Caco-2 (cell line): Measurements from ENCODE around the gene AP2B1. TPM values are rescaled to one million over a fixed set of nuclear protein-coding genes. Genes with fewer than 3 reads are reported as not detected.

ENCODE experiments used
- BruUV-seq: library from RNA; stranded (reverse); fragments of 400-500 nt; replicated peaks from 2 replicates; lab custom pipeline; 2021; lab: Mats Ljungman, UMichigan
- CTCF ChIA-PET: fragments of 300-600 bp; sonication (Branson Sonifier 250); formaldehyde crosslinking; loops from one replicate; lab custom pipeline; 2022; ENCODE audit warnings: antibody characterized with exemption; lab: Charles Lee
- POLR2A ChIA-PET: fragments of 300-600 bp; sonication (Branson Sonifier 250); formaldehyde crosslinking; loops from one replicate; lab custom pipeline; 2022; ENCODE audit warnings: antibody characterized with exemption; lab: Charles Lee
- DNase-seq, 2 experiments: peaks; one replicate each; pipeline versions ENCODE4 v3.0.0 to v3.0.0-alpha.2; 2020 to 2022
- H3K27me3 ChIP-seq: replicated peaks from 2 replicates; pipeline ENCODE4 v1.6.0; 2011; ENCODE audit warnings: low read length; ENCODE audit not compliant: control insufficient read depth, insufficient read depth
- H3K36me3 ChIP-seq: 2 replicates; pipeline ENCODE4 v1.5.1; 2011; ENCODE audit warnings: low read length; ENCODE audit not compliant: control insufficient read depth, insufficient read depth
- H3K4me1 ChIP-seq: fragments of 250-450 bp; sonication (Bioruptor Pico); 2 replicates; pipeline ENCODE4 v1.5.1; 2020; ENCODE audit warnings: mild to moderate bottlenecking
- H3K4me3 ChIP-seq: 2 replicates; pipeline ENCODE4 v1.5.1; 2011; ENCODE audit warnings: low read depth, mild to moderate bottlenecking, control low read depth, low read length
- H3K9me3 ChIP-seq: fragments of 250-450 bp; sonication (Bioruptor Pico); 2 replicates; pipeline ENCODE4 v1.5.1; 2020; ENCODE audit warnings: mild to moderate bottlenecking, moderate library complexity
- H3K27ac Mint-ChIP-seq: one replicate; pipeline ENCODE4 v1.8.0; 2022; ENCODE audit warnings: mixed read lengths; ENCODE audit not compliant: unreplicated experiment
- H3K27me3 Mint-ChIP-seq: one replicate; pipeline ENCODE4 v1.8.0; 2022; ENCODE audit warnings: mixed read lengths; ENCODE audit not compliant: insufficient read depth, unreplicated experiment
- H3K36me3 Mint-ChIP-seq: one replicate; pipeline ENCODE4 v1.8.0; 2022; ENCODE audit warnings: mild to moderate bottlenecking, mixed read lengths; ENCODE audit not compliant: insufficient read depth, unreplicated experiment
- H3K4me1 Mint-ChIP-seq: one replicate; pipeline ENCODE4 v1.8.0; 2022; ENCODE audit warnings: low read depth, mixed read lengths; ENCODE audit not compliant: unreplicated experiment
- H3K4me3 Mint-ChIP-seq: one replicate; pipeline ENCODE4 v1.8.0; 2022; ENCODE audit warnings: mild to moderate bottlenecking, moderate library complexity, mixed read lengths; ENCODE audit not compliant: unreplicated experiment
- H3K9me3 Mint-ChIP-seq: one replicate; pipeline ENCODE4 v1.8.0; 2022; ENCODE audit warnings: mixed read lengths; ENCODE audit not compliant: unreplicated experiment
- intact Hi-C: fragments of 100-400 bp; cut with micrococcal nuclease; formaldehyde crosslinking; loops from one replicate; pipeline ENCODE4 v1.10.0; 2022; ENCODE audit not compliant: unreplicated experiment
- total RNA-seq: library from RNA; stranded (reverse); gene quantifications from 2 replicates; pipeline ENCODE4 v1.2.3, GENCODE V29; 2022
- TF ChIP-seq, protein P1 (sequence below), 2 experiments: fragments of 200-600 bp in 1 of 2; IDR thresholded peaks; 1 replicate in 1 of 2; 2 replicates in 1 of 2; pipeline versions ENCODE4 v1.5.1 to v1.8.0; 2011 to 2022; ENCODE audit warnings: antibody characterized with exemption in 1 of 2, control low read depth in 1 of 2, inconsistent platforms in 1 of 2, low read depth in 1 of 2, low read length in 1 of 2, mild to moderate bottlenecking in 1 of 2, moderate library complexity in 1 of 2; ENCODE audit not compliant: insufficient read depth in 1 of 2, severe bottlenecking in 1 of 2, unreplicated experiment in 1 of 2

Gene AP2B1
- total RNA-seq, 1 experiment from 2014 or later = 228 TPM

DNA sequence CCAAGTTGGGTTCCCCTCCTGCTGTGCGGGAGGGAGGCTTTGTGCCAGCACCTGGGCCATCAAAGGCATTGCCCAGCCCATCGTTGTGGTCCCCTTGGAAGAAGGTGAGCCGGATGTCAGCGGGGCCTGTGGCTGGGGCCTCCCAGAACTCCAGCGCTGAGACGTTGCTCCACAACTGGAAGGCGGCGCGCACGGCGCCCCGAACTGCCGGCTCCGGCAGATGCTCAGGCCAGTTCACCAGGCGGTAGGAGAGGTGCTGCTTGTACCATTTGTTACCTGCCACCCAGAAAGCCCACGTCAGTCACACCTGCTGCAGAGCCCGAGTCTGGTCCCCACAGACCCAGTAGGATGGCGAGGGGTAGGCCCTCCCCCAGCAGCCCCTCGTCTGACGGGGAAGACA is 186.0 kb downstream of the AP2B1 start:
- H3K36me3 ChIP-seq = no peaks in the 10 kb centered on the region
- Mint-ChIP-seq H3K9me3 (no peaks in the 10 kb centered on the region), H3K4me1 (peaks cover 5% of the 10 kb centered on the region), H3K27me3 (peaks cover 8% of the 10 kb centered on the region), H3K27ac (no peak overlapping the region), H3K4me3 (no peak overlapping the region), H3K36me3 (no peaks in the 10 kb centered on the region)
- no peaks in the 10 kb centered on the region for H3K27me3 ChIP-seq
- no peak for DNase-seq
- ChIA-PET CTCF (interaction anchor here (2.7 kb wide), 1 partner anchor 9 kb away, joined by 10 read pairs; no protein-coding TSS in a partner anchor), POLR2A (no interaction called here)
- H3K4me3 ChIP-seq = no peak overlapping the region
- H3K9me3 ChIP-seq = no peaks in the 10 kb centered on the region
- intact Hi-C loops = no loop called here
- BruUV-seq = no TSS peak
- TF ChIP-seq, protein P1, sequence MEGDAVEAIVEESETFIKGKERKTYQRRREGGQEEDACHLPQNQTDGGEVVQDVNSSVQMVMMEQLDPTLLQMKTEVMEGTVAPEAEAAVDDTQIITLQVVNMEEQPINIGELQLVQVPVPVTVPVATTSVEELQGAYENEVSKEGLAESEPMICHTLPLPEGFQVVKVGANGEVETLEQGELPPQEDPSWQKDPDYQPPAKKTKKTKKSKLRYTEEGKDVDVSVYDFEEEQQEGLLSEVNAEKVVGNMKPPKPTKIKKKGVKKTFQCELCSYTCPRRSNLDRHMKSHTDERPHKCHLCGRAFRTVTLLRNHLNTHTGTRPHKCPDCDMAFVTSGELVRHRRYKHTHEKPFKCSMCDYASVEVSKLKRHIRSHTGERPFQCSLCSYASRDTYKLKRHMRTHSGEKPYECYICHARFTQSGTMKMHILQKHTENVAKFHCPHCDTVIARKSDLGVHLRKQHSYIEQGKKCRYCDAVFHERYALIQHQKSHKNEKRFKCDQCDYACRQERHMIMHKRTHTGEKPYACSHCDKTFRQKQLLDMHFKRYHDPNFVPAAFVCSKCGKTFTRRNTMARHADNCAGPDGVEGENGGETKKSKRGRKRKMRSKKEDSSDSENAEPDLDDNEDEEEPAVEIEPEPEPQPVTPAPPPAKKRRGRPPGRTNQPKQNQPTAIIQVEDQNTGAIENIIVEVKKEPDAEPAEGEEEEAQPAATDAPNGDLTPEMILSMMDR (IDR thresholded peaks at IDR 0.05; ENCODE audit: insufficient read depth in 1 of 2, low read depth in 1 of 2, low read length in 1 of 2, severe bottlenecking in 1 of 2, unreplicated experiment in 1 of 2) = no peak
- H3K4me1 ChIP-seq = no peaks in the 10 kb centered on the region

DNA sequence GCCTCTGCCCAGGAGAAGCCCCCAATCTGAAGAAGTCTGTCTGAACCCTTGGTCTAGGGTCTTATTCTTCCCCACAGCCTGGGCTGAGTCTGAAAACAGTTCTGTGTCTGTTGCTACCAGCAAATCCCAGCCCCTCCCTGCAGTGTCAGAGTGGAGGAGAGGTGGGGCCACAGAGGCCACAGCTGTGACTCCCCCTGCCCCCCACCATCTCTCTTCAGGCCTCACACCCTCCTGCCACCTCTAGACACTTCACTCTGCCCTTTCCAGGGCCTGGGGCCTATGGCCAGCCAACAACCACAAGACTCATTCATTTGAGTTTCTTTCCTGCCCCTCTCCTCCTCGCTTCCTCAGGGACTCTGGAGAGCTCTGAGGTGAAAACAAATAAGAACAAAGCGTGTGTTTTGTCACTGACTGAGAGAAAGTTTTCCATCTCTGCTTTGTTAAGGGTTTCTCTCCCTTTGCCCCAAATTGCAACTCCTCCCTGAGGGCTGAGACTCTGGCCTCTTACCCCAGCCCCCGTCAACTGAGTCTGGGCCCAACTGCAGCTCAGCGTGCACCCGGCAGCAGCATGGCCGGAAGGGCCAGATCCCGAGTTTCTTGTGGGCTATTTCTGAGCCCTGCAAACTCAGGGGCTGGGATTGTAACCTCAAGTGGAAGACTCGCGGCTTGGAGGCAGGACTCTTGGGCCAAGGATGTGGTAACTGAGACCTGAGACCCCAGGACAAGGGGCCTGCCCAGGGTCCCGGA is 186.7 kb downstream of the AP2B1 start:
- Histone ChIP-seq H3K4me3 (no peak overlapping the region), H3K4me1 (no peaks in the 10 kb centered on the region), H3K9me3 (no peaks in the 10 kb centered on the region), H3K36me3 (no peaks in the 10 kb centered on the region), H3K27me3 (no peaks in the 10 kb centered on the region)
- H3K27me3 Mint-ChIP-seq = peaks cover 8% of the 10 kb centered on the region
- no peaks in the 10 kb centered on the region for H3K36me3 Mint-ChIP-seq
- CTCF ChIA-PET = interaction anchor here (2.7 kb wide), 1 partner anchor 9 kb away, joined by 10 read pairs; no protein-coding TSS in a partner anchor
- POLR2A ChIA-PET = no interaction called here
- no peak overlapping the region for H3K4me3 Mint-ChIP-seq
- no peak overlapping the region for H3K27ac Mint-ChIP-seq
- no TSS peak for BruUV-seq
- no peaks in the 10 kb centered on the region for H3K9me3 Mint-ChIP-seq
- intact Hi-C loops = no loop called here
- DNase-seq = no peak
- H3K4me1 Mint-ChIP-seq = peaks cover 7% of the 10 kb centered on the region
- TF ChIP-seq, protein P1 (IDR thresholded peaks at IDR 0.05; ENCODE audit: insufficient read depth in 1 of 2, low read depth in 1 of 2, low read length in 1 of 2, severe bottlenecking in 1 of 2, unreplicated experiment in 1 of 2) = no peak

DNA sequence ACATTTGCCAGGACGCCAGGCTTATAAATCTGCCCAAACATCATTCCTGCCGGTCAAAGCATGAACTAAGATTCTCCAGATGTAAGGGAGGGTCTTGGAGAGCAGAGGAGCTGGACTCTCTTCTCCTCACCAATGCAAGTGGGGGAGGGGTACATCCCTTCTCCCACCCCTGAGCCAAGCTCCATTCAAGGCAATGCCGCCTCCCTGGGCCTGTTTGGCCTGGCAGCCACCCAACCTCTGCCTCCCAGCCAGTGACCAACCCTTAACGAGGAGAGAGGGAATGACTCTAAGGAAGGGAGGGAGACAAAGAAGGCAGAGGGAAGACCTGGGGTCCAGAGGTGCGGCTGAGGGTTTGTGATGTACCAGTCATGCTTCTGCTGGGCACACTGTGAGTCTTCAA is 187.4 kb downstream of the AP2B1 start:
- no peaks in the 10 kb centered on the region for H3K9me3 ChIP-seq
- Mint-ChIP-seq H3K36me3 (no peaks in the 10 kb centered on the region), H3K9me3 (no peaks in the 10 kb centered on the region), H3K27me3 (peaks cover 8% of the 10 kb centered on the region), H3K4me3 (no peak overlapping the region), H3K4me1 (peaks cover 7% of the 10 kb centered on the region), H3K27ac (no peak overlapping the region)
- no peak for DNase-seq
- intact Hi-C loops = no loop called here
- no peak overlapping the region for H3K4me3 ChIP-seq
- TF ChIP-seq, protein P1 (IDR thresholded peaks at IDR 0.05; ENCODE audit: insufficient read depth in 1 of 2, low read depth in 1 of 2, low read length in 1 of 2, severe bottlenecking in 1 of 2, unreplicated experiment in 1 of 2) = no peak
- no peaks in the 10 kb centered on the region for H3K4me1 ChIP-seq
- POLR2A ChIA-PET = no interaction called here
- no TSS peak for BruUV-seq
- CTCF ChIA-PET = interaction anchor here (2.7 kb wide), 1 partner anchor 10 kb away, joined by 10 read pairs; no protein-coding TSS in a partner anchor
- H3K36me3 ChIP-seq = no peaks in the 10 kb centered on the region
- H3K27me3 ChIP-seq = no peaks in the 10 kb centered on the region
